Mucosa of descending colon (tissue), 3 donors: ENCODE measurements around the gene STARD9. TPM values are rescaled to one million over a fixed set of nuclear protein-coding genes. Genes with fewer than 3 reads are reported as not detected.

ENCODE experiments used
- ATAC-seq: fragments of 200-7000 bp; cut with Tn5 transposase; one replicate; pipeline ENCODE4 v1.9.1; 2020; ENCODE audit warnings: mild to moderate bottlenecking, moderate library complexity
- DNase-seq, 3 donors: peaks; one replicate each; pipeline ENCODE4 v3.0.0-alpha.2; 2020
- H3K36me3 ChIP-seq: fragments of 200-600 bp; one replicate; pipeline ENCODE4 v1.8.0; 2021; ENCODE audit warnings: low read depth, mild to moderate bottlenecking
- H3K4me1 ChIP-seq: fragments of 200-600 bp; one replicate; pipeline ENCODE4 v1.8.0; 2021; ENCODE audit warnings: low read depth, mild to moderate bottlenecking
- H3K4me3 ChIP-seq: fragments of 200-600 bp; one replicate; pipeline ENCODE4 v1.8.0; 2021; ENCODE audit warnings: mild to moderate bottlenecking
- H3K9me3 ChIP-seq: fragments of 200-600 bp; one replicate; pipeline ENCODE4 v1.8.0; 2021; ENCODE audit warnings: mild to moderate bottlenecking
- CTCF ChIP-seq: fragments of 200-600 bp; IDR thresholded peaks from one replicate; pipeline ENCODE4 v1.8.0; 2022; ENCODE audit warnings: antibody characterized with exemption, mild to moderate bottlenecking
- intact Hi-C, 2 donors: fragments of 100-400 bp; cut with DNase I in 1 of 2; cut with micrococcal nuclease in 1 of 2; formaldehyde crosslinking; loops; one replicate each; pipeline versions ENCODE4 v1.11.0 to v1.11.1; 2022; cut with DNase I, micrococcal nuclease
- total RNA-seq, 3 donors: library from RNA; stranded (reverse); fragmentation: NEBNext Ultra II Directional in 2 of 3; extraction: Animal tissue kit (Norgen Biotek cat#: 25700) in 2 of 3; gene quantifications; one replicate each; pipeline versions ENCODE4 v1.2.1 to v1.2.4, GENCODE V29; 2021 to 2023
- donor health status: DM: no; HTN: no; CAD: no; lungs with moderate emphysema.
- donor health status: DM: no; HTN: no; CAD: no.
- donor health status: DM: no; HTN: yes; CAD: no.

STARD9 gene
- total RNA-seq, 3 donors from 2014 or later: 6.1 to 42.8 (median 8.5) TPM

DNA sequence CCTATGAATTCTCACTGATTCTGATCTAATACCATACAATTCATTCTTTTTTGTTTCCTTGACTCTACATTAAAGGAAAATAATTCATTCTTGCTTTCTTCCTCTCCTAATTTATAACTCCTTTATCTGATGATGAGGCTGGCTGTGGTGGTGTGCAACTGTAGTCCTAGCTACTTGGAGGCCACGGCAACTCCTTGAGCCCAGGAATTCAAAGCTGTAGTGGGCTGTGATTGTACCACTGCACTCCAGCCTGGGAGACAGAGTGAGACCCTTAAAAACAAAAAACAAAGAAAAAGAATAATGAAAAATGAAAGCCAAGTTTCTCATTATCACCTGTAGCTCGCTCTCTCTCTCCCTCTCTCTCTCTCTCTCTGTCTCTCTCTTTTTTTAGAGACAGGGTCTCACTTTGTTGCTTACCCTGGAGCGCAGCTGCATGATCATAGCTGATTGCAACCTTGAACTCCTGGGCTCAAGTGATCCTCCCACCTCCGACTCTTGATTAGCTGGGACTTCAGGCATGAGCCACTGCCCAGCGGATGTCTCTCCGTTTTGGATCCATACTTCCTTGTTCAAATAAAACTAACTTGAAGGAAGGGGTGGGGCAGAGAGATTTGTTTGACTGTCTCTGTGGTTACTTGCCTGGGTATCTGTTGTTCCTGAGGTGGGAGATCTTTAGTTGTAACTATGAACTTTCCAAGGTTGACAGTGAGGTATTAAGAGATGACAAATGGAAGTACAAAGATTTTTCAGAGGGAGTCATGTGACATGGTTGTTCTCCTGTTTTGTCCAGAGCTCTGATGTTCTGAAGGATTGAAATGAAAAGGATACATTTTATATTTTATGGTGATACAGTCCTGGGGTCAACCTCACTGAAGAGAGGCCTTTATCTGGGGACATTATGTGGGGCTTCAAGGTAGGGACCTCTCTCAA lies 46.9 kb downstream of the STARD9 start:
- Histone ChIP-seq H3K36me3 (no peaks in the 10 kb centered on the region), H3K4me1 (no peaks in the 10 kb centered on the region), H3K4me3 (no peak overlapping the region), H3K9me3 (no peaks in the 10 kb centered on the region)
- peak in 1 of 3 donors; percentile 32 for DNase-seq
- TF ChIP-seq CTCF: no peak
- peak; percentile 90 for ATAC-seq
- intact Hi-C loops: no loop called here

DNA sequence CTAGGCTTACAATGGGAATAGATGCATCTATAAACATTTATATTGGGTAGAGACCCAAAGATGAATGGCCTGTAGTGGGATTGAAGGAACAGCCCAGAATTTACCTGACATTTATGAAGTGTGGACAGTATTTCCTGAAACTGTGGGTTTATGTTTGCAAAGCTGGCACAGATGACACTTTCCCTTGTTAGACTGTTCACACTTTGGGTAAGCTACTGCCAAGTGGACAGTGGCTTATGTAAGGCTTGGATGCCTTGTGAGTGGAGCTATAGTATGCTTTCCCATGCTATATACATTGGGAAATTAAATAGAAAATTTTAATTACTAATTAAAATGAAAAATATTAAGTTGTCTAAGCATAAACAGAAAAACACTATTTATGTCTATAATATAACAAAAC lies 48.5 kb downstream of the STARD9 start:
- intact Hi-C loops: no loop called here
- H3K36me3 ChIP-seq: no peaks in the 10 kb centered on the region
- DNase-seq (no peak), ATAC-seq (no peak)
- no peaks in the 10 kb centered on the region for H3K4me1 ChIP-seq
- H3K4me3 ChIP-seq: no peak overlapping the region
- no peak for TF ChIP-seq CTCF
- no peaks in the 10 kb centered on the region for H3K9me3 ChIP-seq

DNA sequence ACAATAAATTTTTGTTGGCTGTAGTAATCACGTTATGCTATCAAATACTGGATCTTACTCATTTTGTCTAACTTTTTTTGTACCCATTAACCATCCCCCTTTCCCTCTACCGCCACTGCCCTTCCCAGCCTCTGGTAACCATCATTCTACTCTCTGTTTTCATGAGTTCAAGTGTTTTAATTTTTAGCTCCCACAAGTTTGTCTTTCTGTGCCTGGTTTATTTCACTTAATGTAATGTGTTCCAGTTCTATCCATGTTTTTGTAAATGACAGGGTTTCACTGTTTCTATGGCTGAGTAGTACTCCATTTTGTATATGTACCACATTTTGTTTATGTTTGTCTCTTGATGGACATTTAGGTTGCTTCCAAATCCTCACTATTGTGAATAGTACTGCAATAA lies 52.1 kb downstream of the STARD9 start:
- ATAC-seq (no peak), DNase-seq (no peak)
- intact Hi-C loops: no loop called here
- Histone ChIP-seq H3K4me3 (no peak overlapping the region), H3K36me3 (no peaks in the 10 kb centered on the region), H3K4me1 (no peaks in the 10 kb centered on the region), H3K9me3 (no peaks in the 10 kb centered on the region)
- no peak for TF ChIP-seq CTCF

GRCh38 chr15:42628761-42629160 lies 53.4 kb downstream of the STARD9 start:
- Histone ChIP-seq H3K4me3 (no peak overlapping the region), H3K9me3 (no peaks in the 10 kb centered on the region), H3K4me1 (no peaks in the 10 kb centered on the region), H3K36me3 (no peaks in the 10 kb centered on the region)
- no peak for ATAC-seq
- no peak for TF ChIP-seq CTCF
- DNase-seq: no peak
- intact Hi-C loops: no loop called here

GRCh38 chr15:42632105-42632675 lies 56.8 kb downstream of the STARD9 start:
- Histone ChIP-seq H3K36me3 (no peaks in the 10 kb centered on the region), H3K4me3 (no peak overlapping the region), H3K4me1 (no peaks in the 10 kb centered on the region), H3K9me3 (no peaks in the 10 kb centered on the region)
- intact Hi-C loops: loop anchor here in 1 of 2 donors (10.0 kb wide), 1 partner anchor 67 kb away; no protein-coding TSS in a partner anchor
- no peak for DNase-seq
- TF ChIP-seq CTCF: no peak
- ATAC-seq: no peak
